OCI-LY3 (cell line): ENCODE data around the gene MUCL3.

Experiments used
- H2AFZ ChIP-seq: fragments of 200-600, 300-600 bp; shearing (Covaris generic); 2 replicates; pipeline ENCODE4 v1.6.0; 2014; ENCODE audit warnings: antibody characterized with exemption, low read depth, low read length
- H3K27ac ChIP-seq: fragments of 200-600, 300-600 bp; sonication (generic); 2 replicates; pipeline ENCODE4 v1.5.1; 2014; ENCODE audit warnings: mild to moderate bottlenecking, low read length, moderate library complexity, mixed read lengths
- H3K27me3 ChIP-seq: fragments of 200-600, 300-600 bp; sonication (generic); 2 replicates; pipeline ENCODE4 v1.6.1; 2014; ENCODE audit warnings: low read depth, low read length, mixed read lengths
- H3K36me3 ChIP-seq: fragments of 200-600, 300-600 bp; sonication (generic); replicated peaks from 2 replicates; pipeline ENCODE3; 2014; ENCODE audit warnings: low read depth, low read length, mixed read lengths
- H3K4me1 ChIP-seq: fragments of 300-600, 200-600 bp; sonication (generic); 2 replicates; pipeline ENCODE4 v1.6.1; 2014; ENCODE audit warnings: low read length, mixed read lengths
- H3K4me2 ChIP-seq: fragments of 200-600, 300-600 bp; sonication (generic); 2 replicates; pipeline ENCODE4 v1.6.1; 2014; ENCODE audit warnings: low read length, mixed read lengths
- H3K4me3 ChIP-seq: fragments of 300-600, 200-600 bp; sonication (generic); 2 replicates; pipeline ENCODE4 v1.5.1; 2014; ENCODE audit warnings: antibody characterized with exemption, mild to moderate bottlenecking, low read length, moderate library complexity
- H3K79me2 ChIP-seq: fragments of 300-600, 200-600 bp; shearing (Covaris generic); 2 replicates; pipeline ENCODE4 v1.6.1; 2014; ENCODE audit warnings: mild to moderate bottlenecking, low read length, mixed read lengths
- H3K9ac ChIP-seq: fragments of 300-600, 200-600 bp; shearing (Covaris generic); 2 replicates; pipeline ENCODE4 v1.6.0; 2014; ENCODE audit warnings: mild to moderate bottlenecking, low read length, moderate library complexity
- H3K9me3 ChIP-seq: fragments of 200-600, 300-600 bp; shearing (Covaris generic); 2 replicates; pipeline ENCODE4 v1.6.1; 2014; ENCODE audit warnings: low read length, mixed read lengths; ENCODE audit not compliant: insufficient read depth
- H4K20me1 ChIP-seq: fragments of 200-600, 300-600 bp; sonication (generic); 2 replicates; pipeline ENCODE4 v1.6.1; 2016; ENCODE audit warnings: low read length, mixed read lengths; ENCODE audit not compliant: insufficient read depth
- EZH2phosphoT487 ChIP-seq: fragments of 200-600 bp; shearing (Covaris generic); IDR thresholded peaks from 2 replicates; pipeline ENCODE4 v1.6.1; 2018; ENCODE audit warnings: antibody characterized with exemption, mixed run types, low read depth
- TF ChIP-seq, protein P1 (sequence below): fragments of 200-600, 300-600 bp; sonication (generic); IDR thresholded peaks from 2 replicates; pipeline ENCODE4 v1.5.1; 2014; ENCODE audit warnings: antibody characterized with exemption, low read length, low read depth

The MUCL3 gene

DNA sequence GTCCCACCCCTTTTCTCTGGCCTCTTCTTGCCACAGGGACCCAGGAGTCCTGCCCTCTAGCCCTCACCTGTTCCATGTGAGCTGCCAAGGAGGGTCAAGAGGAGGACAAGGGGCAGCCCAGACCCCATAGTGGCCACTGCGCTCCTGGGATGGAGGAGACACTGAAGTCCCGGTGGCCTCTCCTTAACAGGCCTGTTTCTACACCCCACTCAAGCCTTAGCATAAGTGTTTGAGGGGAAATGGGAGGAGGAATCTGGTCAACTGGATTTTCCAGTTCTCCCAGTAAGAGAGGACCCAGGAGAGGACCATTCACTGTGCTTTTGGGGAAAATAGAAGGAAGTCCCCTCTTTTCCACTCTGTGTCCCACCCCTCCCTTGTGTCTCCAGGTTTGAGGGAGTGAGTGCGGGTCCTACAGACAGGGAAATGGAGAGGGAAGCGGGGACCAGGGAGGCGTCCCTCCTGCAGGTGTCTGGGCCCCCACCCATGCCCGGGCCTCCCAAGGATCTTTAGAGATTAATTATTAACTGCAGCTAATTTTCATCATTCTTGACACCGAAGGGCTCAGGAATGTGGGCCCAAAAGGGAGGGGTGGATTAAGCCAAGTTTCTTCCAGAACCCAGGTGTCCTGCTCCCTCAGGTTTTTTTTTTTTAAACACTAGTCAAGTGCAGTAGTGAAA lies 8.7 kb upstream of the MUCL3 start, which contains the start of gene SFTA2:
SFTA2 (minus strand) TSS at position 202 of the 677 bp plus-strand sequence; CDS start at position 128, 74 bp downstream.
- Histone ChIP-seq H3K9me3 (no peaks in the 10 kb centered on the region), H2AFZ (no peak within 1 kb of the TSS), H3K4me2 (no peak within 1 kb of the TSS), H3K79me2 (no peaks in the 10 kb centered on the region), H3K4me3 (no peak within 1 kb of the TSS), H3K27me3 (no peaks in the 10 kb centered on the region), H3K36me3 (peaks cover 11% of the 10 kb centered on the region), H3K27ac (no peak within 1 kb of the TSS), H3K4me1 (no peaks in the 10 kb centered on the region), H4K20me1 (no peaks in the 10 kb centered on the region), H3K9ac (no peak within 1 kb of the TSS)
- TF ChIP-seq EZH2phosphoT487: no peak
- TF ChIP-seq, protein P1, sequence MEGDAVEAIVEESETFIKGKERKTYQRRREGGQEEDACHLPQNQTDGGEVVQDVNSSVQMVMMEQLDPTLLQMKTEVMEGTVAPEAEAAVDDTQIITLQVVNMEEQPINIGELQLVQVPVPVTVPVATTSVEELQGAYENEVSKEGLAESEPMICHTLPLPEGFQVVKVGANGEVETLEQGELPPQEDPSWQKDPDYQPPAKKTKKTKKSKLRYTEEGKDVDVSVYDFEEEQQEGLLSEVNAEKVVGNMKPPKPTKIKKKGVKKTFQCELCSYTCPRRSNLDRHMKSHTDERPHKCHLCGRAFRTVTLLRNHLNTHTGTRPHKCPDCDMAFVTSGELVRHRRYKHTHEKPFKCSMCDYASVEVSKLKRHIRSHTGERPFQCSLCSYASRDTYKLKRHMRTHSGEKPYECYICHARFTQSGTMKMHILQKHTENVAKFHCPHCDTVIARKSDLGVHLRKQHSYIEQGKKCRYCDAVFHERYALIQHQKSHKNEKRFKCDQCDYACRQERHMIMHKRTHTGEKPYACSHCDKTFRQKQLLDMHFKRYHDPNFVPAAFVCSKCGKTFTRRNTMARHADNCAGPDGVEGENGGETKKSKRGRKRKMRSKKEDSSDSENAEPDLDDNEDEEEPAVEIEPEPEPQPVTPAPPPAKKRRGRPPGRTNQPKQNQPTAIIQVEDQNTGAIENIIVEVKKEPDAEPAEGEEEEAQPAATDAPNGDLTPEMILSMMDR: no peak

DNA sequence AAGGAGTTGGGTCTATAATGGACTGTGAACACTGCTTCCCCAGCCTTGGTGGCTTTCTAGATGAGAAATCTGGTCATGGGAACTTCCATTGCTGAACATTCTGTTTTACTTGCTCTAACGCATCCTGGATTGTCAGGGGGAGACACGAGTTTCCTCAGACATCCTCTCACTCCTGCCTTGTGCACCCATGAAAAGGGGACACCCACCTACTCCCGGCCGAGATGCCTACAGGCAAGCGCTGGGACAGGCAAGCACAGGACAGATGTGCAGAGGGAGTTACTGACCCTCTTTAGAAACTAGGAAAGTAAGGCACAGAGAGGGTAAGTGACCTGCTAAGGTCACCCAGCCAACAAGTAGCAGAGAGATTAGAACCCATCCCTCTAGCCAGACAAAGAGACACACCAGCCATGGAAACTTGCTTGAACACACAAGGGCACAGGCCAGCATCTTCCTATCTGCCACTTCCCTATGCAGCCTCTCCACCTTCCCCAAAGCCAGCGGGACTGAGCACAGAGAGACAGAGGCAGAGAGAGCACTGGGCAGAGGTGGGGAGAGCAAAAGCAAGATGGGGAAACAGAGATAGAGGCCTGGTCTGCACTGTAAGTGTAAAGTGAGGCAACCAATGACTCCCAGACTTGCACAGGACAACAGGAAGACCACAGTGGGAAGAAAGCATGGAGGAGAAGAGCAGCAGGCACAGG lies 8.0 kb upstream of the MUCL3 start:
- H3K9me3 ChIP-seq: no peaks in the 10 kb centered on the region
- H3K4me3 ChIP-seq: no peak overlapping the region
- H3K9ac ChIP-seq: no peak overlapping the region
- no peaks in the 10 kb centered on the region for H3K4me1 ChIP-seq
- H3K27ac ChIP-seq: no peak overlapping the region
- no peak overlapping the region for H2AFZ ChIP-seq
- no peak for TF ChIP-seq EZH2phosphoT487
- no peaks in the 10 kb centered on the region for H4K20me1 ChIP-seq
- no peak overlapping the region for H3K4me2 ChIP-seq
- no peaks in the 10 kb centered on the region for H3K79me2 ChIP-seq
- H3K27me3 ChIP-seq: no peaks in the 10 kb centered on the region
- H3K36me3 ChIP-seq: peaks cover 8% of the 10 kb centered on the region

DNA sequence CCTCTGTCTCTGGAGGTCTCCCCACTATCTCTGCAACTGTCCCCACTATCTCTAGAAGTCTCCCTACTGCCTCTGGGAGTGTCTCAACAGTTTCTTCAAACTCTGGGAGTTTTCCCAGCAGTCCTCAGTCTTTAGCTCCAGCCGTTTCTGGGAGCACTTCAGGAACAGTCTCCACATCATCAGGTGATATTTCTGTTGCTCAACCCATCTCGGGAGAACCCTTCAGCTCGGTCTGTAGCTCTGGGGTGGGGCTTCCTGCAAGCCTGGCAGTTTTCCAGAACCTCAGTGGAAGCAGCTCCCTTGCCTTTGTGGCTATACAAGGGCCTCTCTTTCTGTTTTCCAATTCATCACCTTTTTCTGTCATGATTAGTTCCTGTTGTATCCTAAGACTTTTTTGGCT lies 5.8 kb upstream of the MUCL3 start:
- H3K9me3 ChIP-seq: no peaks in the 10 kb centered on the region
- no peaks in the 10 kb centered on the region; the same call in 1 of the 2 replicates for H3K4me1 ChIP-seq

DNA sequence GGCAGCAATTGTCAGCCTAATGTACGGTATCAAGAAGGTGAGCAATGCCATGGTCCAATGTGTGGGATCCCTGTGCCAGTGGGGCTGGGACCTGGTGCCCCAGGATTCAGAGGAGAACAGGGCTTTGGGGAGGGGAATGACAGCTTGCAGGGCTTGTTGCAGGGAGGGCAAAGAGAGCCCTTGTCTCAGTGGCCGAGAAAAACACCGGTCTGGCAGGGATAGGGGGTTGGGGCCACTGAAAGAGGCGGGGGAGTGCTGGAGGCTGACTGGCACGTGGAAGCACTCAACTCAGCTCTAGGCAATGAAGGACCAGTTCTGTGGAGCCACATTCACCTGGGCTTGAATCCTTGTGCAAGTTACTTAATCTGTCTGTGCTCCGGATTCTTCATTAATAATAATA lies 3.5 kb upstream of the MUCL3 start:
- H3K27me3 ChIP-seq: no peaks in the 10 kb centered on the region
- H3K4me3 ChIP-seq: no peak overlapping the region
- H3K4me2 ChIP-seq: no peak overlapping the region
- no peak overlapping the region for H3K27ac ChIP-seq
- H3K79me2 ChIP-seq: no peaks in the 10 kb centered on the region
- H3K9ac ChIP-seq: no peak overlapping the region
- TF ChIP-seq, protein P1: no peak
- TF ChIP-seq EZH2phosphoT487: no peak
- no peaks in the 10 kb centered on the region for H3K9me3 ChIP-seq
- H4K20me1 ChIP-seq: no peaks in the 10 kb centered on the region
- peaks cover 15% of the 10 kb centered on the region for H3K4me1 ChIP-seq
- no peak overlapping the region for H2AFZ ChIP-seq
- no peaks in the 10 kb centered on the region for H3K36me3 ChIP-seq

More for the DNA sequence above, 5.8 kb upstream of the MUCL3 start:
- Histone ChIP-seq H3K36me3 (no peaks in the 10 kb centered on the region), H3K4me2 (no peak overlapping the region), H3K27me3 (no peaks in the 10 kb centered on the region), H2AFZ (no peak overlapping the region), H3K9ac (no peak overlapping the region), H3K79me2 (no peaks in the 10 kb centered on the region), H4K20me1 (no peaks in the 10 kb centered on the region), H3K27ac (no peak overlapping the region), H3K4me3 (no peak overlapping the region)
- TF ChIP-seq, protein P1: no peak
- no peak for TF ChIP-seq EZH2phosphoT487
